HFFc6 (cell line): ENCODE data around the gene KIF12. TPM values are rescaled to one million over a fixed set of nuclear protein-coding genes. Genes with fewer than 3 reads are reported as not detected.

Experiments used
- DNase-seq: peaks from one replicate; pipeline ENCODE4 v3.0.0-alpha.2; 2018
- H3K27ac Mint-ChIP-seq: 2 replicates; pipeline ENCODE4 v1.8.0; 2020; ENCODE audit warnings: mild to moderate bottlenecking, mixed read lengths
- H3K27me3 Mint-ChIP-seq: 2 replicates; pipeline ENCODE4 v1.8.0; 2021; ENCODE audit warnings: mild to moderate bottlenecking, moderate library complexity, mixed read lengths; ENCODE audit not compliant: insufficient read depth
- H3K36me3 Mint-ChIP-seq: 2 replicates; pipeline ENCODE4 v1.8.0; 2021; ENCODE audit warnings: low read depth, mixed read lengths
- H3K4me1 Mint-ChIP-seq: 2 replicates; pipeline ENCODE4 v1.8.0; 2020; ENCODE audit warnings: low read depth, mixed read lengths
- H3K4me3 Mint-ChIP-seq: 2 replicates; pipeline ENCODE4 v1.8.0; 2020; ENCODE audit warnings: mild to moderate bottlenecking, moderate library complexity, mixed read lengths
- H3K9me3 Mint-ChIP-seq: 2 replicates; pipeline ENCODE4 v1.8.0; 2020; ENCODE audit warnings: mild to moderate bottlenecking, mixed read lengths
- CTCF ChIP-seq: fragments of 200-600 bp; sonication (generic); IDR thresholded peaks from 2 replicates; pipeline ENCODE4 v1.5.0; 2021; ENCODE audit warnings: antibody characterized with exemption, mild to moderate bottlenecking
- total RNA-seq, 6 experiments: library from RNA; stranded (reverse); fragmentation: NEBNext Ultra II Directional; extraction: Animal tissue kit (Norgen Biotek cat#: 25700); gene quantifications; 2 replicates in 1 of 6; 3 replicates in 5 of 6; pipeline ENCODE4 v1.2.3, GENCODE V29; 2021

The KIF12 gene
- total RNA-seq, 6 experiments from 2014 or later, result not detected

- no peak for DNase-seq
- Mint-ChIP-seq H3K9me3 (no peaks in the 10 kb centered on the region), H3K27me3 (peaks cover 53% of the 10 kb centered on the region), H3K4me3 (no peak overlapping the region), H3K36me3 (peaks cover 5% of the 10 kb centered on the region; the same call in 1 of the 2 replicates), H3K27ac (no peak overlapping the region), H3K4me1 (no peaks in the 10 kb centered on the region)
- TF ChIP-seq CTCF, result no peak
Observed at GRCh38 chr9:114140401-114140800, 41.3 kb upstream of the KIF12 start.

GRCh38 chr9:114139071-114139470 lies 40.0 kb upstream of the KIF12 start:
- Mint-ChIP-seq H3K27ac (no peak overlapping the region), H3K27me3 (peaks cover 50% of the 10 kb centered on the region), H3K4me1 (no peaks in the 10 kb centered on the region; the same call in 1 of the 2 replicates), H3K9me3 (no peaks in the 10 kb centered on the region), H3K4me3 (no peak overlapping the region), H3K36me3 (peaks cover 5% of the 10 kb centered on the region; the same call in 1 of the 2 replicates)
- TF ChIP-seq CTCF, result no peak
- DNase-seq, result no peak

GRCh38 chr9:114138552-114138971 lies 39.5 kb upstream of the KIF12 start:
- Mint-ChIP-seq H3K27me3 (peaks cover 48% of the 10 kb centered on the region), H3K4me3 (no peak overlapping the region), H3K27ac (no peak overlapping the region), H3K9me3 (no peaks in the 10 kb centered on the region), H3K4me1 (no peaks in the 10 kb centered on the region; the same call in 1 of the 2 replicates), H3K36me3 (peaks cover 5% of the 10 kb centered on the region; the same call in 1 of the 2 replicates)
- DNase-seq, result no peak
- TF ChIP-seq CTCF, result no peak

GRCh38 chr9:114137831-114138230 lies 38.7 kb upstream of the KIF12 start:
- peaks cover 5% of the 10 kb centered on the region; the same call in 1 of the 2 replicates for H3K36me3 Mint-ChIP-seq
- H3K9me3 Mint-ChIP-seq, result no peaks in the 10 kb centered on the region
- no peaks in the 10 kb centered on the region; the same call in 1 of the 2 replicates for H3K4me1 Mint-ChIP-seq
- no peak overlapping the region for H3K27ac Mint-ChIP-seq
- no peak for DNase-seq
- TF ChIP-seq CTCF, result no peak
- H3K4me3 Mint-ChIP-seq, result no peak overlapping the region
- H3K27me3 Mint-ChIP-seq, result peaks cover 42% of the 10 kb centered on the region

- Mint-ChIP-seq H3K27ac (no peak overlapping the region), H3K4me1 (no peaks in the 10 kb centered on the region; the same call in 1 of the 2 replicates), H3K36me3 (peaks cover 5% of the 10 kb centered on the region; the same call in 1 of the 2 replicates), H3K27me3 (peaks cover 36% of the 10 kb centered on the region), H3K9me3 (no peaks in the 10 kb centered on the region), H3K4me3 (no peak overlapping the region)
- TF ChIP-seq CTCF, result no peak
- no peak for DNase-seq
Observed at GRCh38 chr9:114134827-114135396, 35.8 kb upstream of the KIF12 start.
